Fibroblast of the aortic adventitia (primary cell): Measurements from ENCODE around the gene DGKG. TPM values are rescaled to one million over a fixed set of nuclear protein-coding genes. Genes with fewer than 3 reads are reported as not detected.

Experiments used
- DNase-seq: peaks from one replicate; pipeline ENCODE4 v3.0.0-alpha.2; 2010; ENCODE audit warnings: low read depth
- H3K4me3 ChIP-seq: 2 replicates; pipeline ENCODE4 v1.5.1; 2011; ENCODE audit warnings: low read depth, mild to moderate bottlenecking, control low read depth, low read length, moderate library complexity
- CTCF ChIP-seq: IDR thresholded peaks from 2 replicates; pipeline ENCODE4 v1.5.1; 2011; ENCODE audit warnings: mild to moderate bottlenecking, low read length, control low read depth, inconsistent platforms; ENCODE audit not compliant: insufficient read depth
- total RNA-seq: library from RNA; depleted of rRNA; stranded (reverse); fragments of >200 nt; gene quantifications from 2 replicates; pipeline ENCODE4 v1.2.3, GENCODE V29; 2012; ENCODE audit warnings: low replicate concordance

Gene DGKG
- total RNA-seq, 1 donor: 0.27 TPM

GRCh38 chr3:186128158-186128557 lies 233.9 kb downstream of the DGKG start:
- TF ChIP-seq CTCF: no peak
- H3K4me3 ChIP-seq: no peak overlapping the region
- DNase-seq: no peak

- H3K4me3 ChIP-seq: no peak overlapping the region
- no peak for TF ChIP-seq CTCF
- no peak for DNase-seq
These were observed 234.6 kb downstream of the DGKG start for GRCh38 chr3:186127463-186127862.

DNA sequence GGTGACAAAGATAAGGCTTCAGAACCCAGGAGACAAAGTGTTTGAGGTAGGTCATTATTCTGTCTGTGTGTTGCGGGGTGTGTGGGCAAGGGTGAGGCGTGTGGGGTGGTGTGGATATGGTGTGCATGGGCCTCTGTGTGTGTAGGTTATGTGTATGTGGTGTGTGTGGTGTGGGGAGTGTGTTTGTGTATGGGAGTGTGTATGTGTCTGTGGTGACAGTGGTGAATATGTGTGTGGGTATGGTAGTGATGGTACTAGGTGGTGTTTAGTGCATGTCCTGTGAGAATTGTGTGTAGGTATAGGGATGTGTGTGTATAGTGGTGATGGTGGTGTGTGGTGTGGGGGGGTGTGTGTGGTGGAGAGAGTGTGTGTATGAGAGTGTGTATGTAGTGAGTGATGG lies 236.9 kb downstream of the DGKG start:
- no peak for TF ChIP-seq CTCF
- H3K4me3 ChIP-seq: no peak overlapping the region
- no peak for DNase-seq

GRCh38 chr3:186124592-186124991 lies 237.4 kb downstream of the DGKG start:
- TF ChIP-seq CTCF: no peak
- no peak for DNase-seq
- no peak overlapping the region for H3K4me3 ChIP-seq

- no peak for TF ChIP-seq CTCF
- DNase-seq: no peak
- H3K4me3 ChIP-seq: no peak overlapping the region
These were observed 239.0 kb downstream of the DGKG start for GRCh38 chr3:186123012-186123411.

DNA sequence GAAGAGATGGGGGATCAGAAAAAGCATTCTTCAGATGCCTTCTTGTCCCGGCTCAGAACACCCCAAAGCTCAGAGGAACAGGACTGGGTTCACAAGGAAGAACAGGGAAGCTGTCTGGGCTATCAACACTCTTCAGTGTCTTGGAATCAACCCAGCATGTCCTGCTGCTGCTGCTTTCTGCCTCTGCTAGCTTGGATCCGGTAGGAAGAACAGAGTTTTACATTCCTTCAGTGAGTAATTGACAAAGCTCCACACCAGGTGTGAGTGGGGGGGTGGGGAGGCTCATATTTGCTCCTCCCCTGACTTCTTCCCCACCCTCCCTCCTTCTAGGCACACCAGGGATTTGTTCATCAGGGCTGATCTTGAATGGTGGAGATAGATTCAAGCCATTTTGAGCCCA lies 240.1 kb downstream of the DGKG start:
- no peak for DNase-seq
- TF ChIP-seq CTCF: no peak
- H3K4me3 ChIP-seq: no peak overlapping the region

- no peak overlapping the region for H3K4me3 ChIP-seq
- TF ChIP-seq CTCF: no peak
- no peak for DNase-seq
These were observed 240.8 kb downstream of the DGKG start for GRCh38 chr3:186121278-186121677.
